NCI-H1105 (cell line): ENCODE data around the gene SORCS2.

Experiments used
- DNase-seq: peaks from one replicate; lab custom pipeline; 2025; lab: John Stamatoyannopoulos, UW

Gene SORCS2

GRCh38 chr4:7618361-7618760 is 426.0 kb downstream of the SORCS2 start:
- DNase-seq, result no peak

GRCh38 chr4:7620086-7620813 is 427.9 kb downstream of the SORCS2 start:
- no peak for DNase-seq

GRCh38 chr4:7620814-7621176 is 428.5 kb downstream of the SORCS2 start:
- no peak for DNase-seq

- DNase-seq, result no peak
These were observed 429.1 kb downstream of the SORCS2 start for GRCh38 chr4:7621252-7622035.

- DNase-seq, result no peak
These were observed 430.0 kb downstream of the SORCS2 start for GRCh38 chr4:7622371-7622770.

GRCh38 chr4:7623468-7623867 is 431.1 kb downstream of the SORCS2 start:
- no peak for DNase-seq

- peak; percentile 11 for DNase-seq
These were observed 432.1 kb downstream of the SORCS2 start for GRCh38 chr4:7624396-7624980.

GRCh38 chr4:7625071-7625470 is 432.7 kb downstream of the SORCS2 start:
- peak; percentile 12 for DNase-seq

- no peak for DNase-seq
These were observed 434.2 kb downstream of the SORCS2 start for GRCh38 chr4:7626531-7626930.

- DNase-seq, result no peak
These were observed 435.2 kb downstream of the SORCS2 start for GRCh38 chr4:7627251-7628250.

GRCh38 chr4:7628432-7628831 is 436.1 kb downstream of the SORCS2 start:
- no peak for DNase-seq

- no peak for DNase-seq
These were observed 437.3 kb downstream of the SORCS2 start for GRCh38 chr4:7629501-7630254.

GRCh38 chr4:7630568-7631287 is 438.4 kb downstream of the SORCS2 start:
- peak; percentile 48 for DNase-seq

GRCh38 chr4:7631288-7632014 is 439.1 kb downstream of the SORCS2 start:
- DNase-seq, result no peak

- DNase-seq, result no peak
These were observed 440.0 kb downstream of the SORCS2 start for GRCh38 chr4:7632341-7632740.

GRCh38 chr4:7632971-7633370 is 440.6 kb downstream of the SORCS2 start:
- DNase-seq, result no peak

- DNase-seq, result no peak
These were observed 442.4 kb downstream of the SORCS2 start for GRCh38 chr4:7634661-7635251.

GRCh38 chr4:7635445-7636239 is 443.3 kb downstream of the SORCS2 start:
- no peak for DNase-seq

- DNase-seq, result no peak
These were observed 443.8 kb downstream of the SORCS2 start for GRCh38 chr4:7636240-7636508.
